Transverse colon (tissue), 4 donors: ENCODE results near the gene SLC35G4.

Experiments
- CTCF ChIP-seq, 5 experiments: fragments of 200-600 bp in 3 of 5; fragments of 450-650 bp in 2 of 5; sonication (generic) in 3 of 5; IDR thresholded peaks; 1 replicate in 2 of 5; 2 replicates in 3 of 5; pipeline ENCODE4 v1.5.1; 2016 to 2017; ENCODE audit warnings: antibody characterized with exemption in 5 of 5, inconsistent platforms in 3 of 5, mild to moderate bottlenecking in 2 of 5, moderate library complexity in 1 of 5
- POLR2A ChIP-seq: fragments of 450-650 bp; IDR thresholded peaks from one replicate; pipeline ENCODE4 v1.6.1; 2016; ENCODE audit warnings: antibody characterized with exemption, mild to moderate bottlenecking, moderate library complexity
- POLR2AphosphoS5 ChIP-seq, 3 donors: sonication (generic); formaldehyde crosslinking; IDR thresholded peaks; one replicate each; pipeline ENCODE4 v1.6.1; 2016; ENCODE audit warnings: antibody characterized with exemption in 3 of 3

DNA sequence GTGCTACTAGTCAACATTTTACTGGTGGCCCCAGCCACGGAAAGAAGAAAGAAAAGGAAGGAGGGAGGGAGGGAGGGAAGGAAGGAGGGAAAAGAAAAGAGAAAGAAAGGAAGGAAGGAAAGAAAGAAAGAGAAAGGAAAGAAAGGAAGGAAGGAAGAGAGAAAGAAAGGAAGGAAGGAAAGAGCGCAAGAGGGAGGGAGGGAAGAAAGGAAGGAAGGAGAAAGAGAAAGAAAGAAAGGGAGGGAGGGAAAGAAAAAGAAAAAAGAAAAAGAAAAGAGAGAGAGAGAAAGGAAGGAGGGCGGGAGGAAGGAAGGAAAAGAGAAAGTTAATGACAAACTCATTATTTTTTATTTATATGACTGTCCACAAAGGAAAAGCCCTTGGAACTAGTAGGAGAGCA is 34.9 kb upstream of the SLC35G4 start:
- TF ChIP-seq CTCF (IDR thresholded peaks at IDR 0.05) (no peak), POLR2AphosphoS5 (IDR thresholded peaks at IDR 0.05) (no peak), POLR2A (no peak)
